Keratinocyte (primary cell): Measurements from ENCODE around the gene ZNF76.

Source experiments
- EZH2 ChIP-seq: IDR thresholded peaks from one replicate; pipeline ENCODE4 v1.6.1; 2012; ENCODE audit warnings: inconsistent platforms, mild to moderate bottlenecking, low read length, moderate library complexity
- TF ChIP-seq, protein P1 (sequence below), 3 experiments: IDR thresholded peaks in 1 of 3; conservative IDR thresholded peaks in 1 of 3; optimal IDR thresholded peaks in 1 of 3; 2 replicates in 2 of 3; 3 replicates in 1 of 3; pipeline versions ENCODE3 to v1.5.1; 2011; ENCODE audit warnings: low read length in 3 of 3, mild to moderate bottlenecking in 3 of 3, moderate library complexity in 2 of 3, control low read depth in 1 of 3, inconsistent platforms in 1 of 3; ENCODE audit not compliant: insufficient read depth in 2 of 3; ENCODE audit errors: extremely low read depth in 1 of 3

DNA sequence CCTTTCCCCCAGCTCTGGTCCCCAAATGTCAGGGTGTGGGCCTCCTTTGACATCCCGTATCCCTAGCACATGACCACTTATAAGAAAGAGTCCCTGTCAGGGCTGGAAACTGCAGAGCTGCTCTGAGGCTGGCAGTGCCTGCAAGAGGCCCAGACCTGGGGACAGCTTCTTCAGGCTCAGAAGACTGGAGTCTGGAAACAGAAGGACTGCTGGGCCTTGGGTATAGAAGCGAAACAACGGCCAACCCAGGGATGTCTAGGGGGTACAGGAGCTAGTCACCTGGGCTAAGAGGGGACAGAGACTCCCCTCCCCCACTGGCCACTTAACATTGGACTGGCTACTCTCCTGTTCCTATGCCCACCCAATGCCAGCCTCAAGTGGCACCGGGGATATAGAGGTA, 41.1 kb upstream of the ZNF76 start:
- TF ChIP-seq, protein P1, sequence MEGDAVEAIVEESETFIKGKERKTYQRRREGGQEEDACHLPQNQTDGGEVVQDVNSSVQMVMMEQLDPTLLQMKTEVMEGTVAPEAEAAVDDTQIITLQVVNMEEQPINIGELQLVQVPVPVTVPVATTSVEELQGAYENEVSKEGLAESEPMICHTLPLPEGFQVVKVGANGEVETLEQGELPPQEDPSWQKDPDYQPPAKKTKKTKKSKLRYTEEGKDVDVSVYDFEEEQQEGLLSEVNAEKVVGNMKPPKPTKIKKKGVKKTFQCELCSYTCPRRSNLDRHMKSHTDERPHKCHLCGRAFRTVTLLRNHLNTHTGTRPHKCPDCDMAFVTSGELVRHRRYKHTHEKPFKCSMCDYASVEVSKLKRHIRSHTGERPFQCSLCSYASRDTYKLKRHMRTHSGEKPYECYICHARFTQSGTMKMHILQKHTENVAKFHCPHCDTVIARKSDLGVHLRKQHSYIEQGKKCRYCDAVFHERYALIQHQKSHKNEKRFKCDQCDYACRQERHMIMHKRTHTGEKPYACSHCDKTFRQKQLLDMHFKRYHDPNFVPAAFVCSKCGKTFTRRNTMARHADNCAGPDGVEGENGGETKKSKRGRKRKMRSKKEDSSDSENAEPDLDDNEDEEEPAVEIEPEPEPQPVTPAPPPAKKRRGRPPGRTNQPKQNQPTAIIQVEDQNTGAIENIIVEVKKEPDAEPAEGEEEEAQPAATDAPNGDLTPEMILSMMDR (optimal IDR thresholded peaks at IDR 0.05 in 1 of 3, IDR thresholded peaks at IDR 0.05 in 1 of 3, conservative IDR thresholded peaks at IDR 0.05 in 1 of 3; ENCODE audit: extremely low read depth in 1 of 3, insufficient read depth in 2 of 3, low read length in 3 of 3) = no peak
- TF ChIP-seq EZH2 = no peak
